ENCODE measurements around the gene KCNK5. TPM values are rescaled to one million over a fixed set of nuclear protein-coding genes. Genes with fewer than 3 reads are reported as not detected.

Gene KCNK5
- total and polyA plus RNA-seq, 2 donors (not counting 3 experiments of a cell fraction or from before 2014, with no cell fraction given): not detected

- no peak for DNase-seq (ENCODE audit: low read depth, low spot score)
- Histone ChIP-seq H3K9ac (replicated peaks; ENCODE audit: extremely low read depth, insufficient read depth, low read length) (no peak overlapping the region), H3K4me3 (replicated peaks in 1 of 3; ENCODE audit: insufficient read depth in 1 of 3, low read depth in 1 of 3, low read length in 3 of 3) (no peak overlapping the region), H3K27me3 (ENCODE audit: control insufficient read depth in 2 of 2, insufficient read depth in 2 of 2, low read length in 2 of 2) (no peaks in the 10 kb centered on the region), H3K36me3 (ENCODE audit: control insufficient read depth in 2 of 2, extremely low read depth in 1 of 2, insufficient read depth in 2 of 2, low read length in 2 of 2) (no peaks in the 10 kb centered on the region), H2AFZ (ENCODE audit: low read depth, low read length) (no peak overlapping the region), H3K4me2 (ENCODE audit: insufficient read depth, low read length) (no peak overlapping the region), H3K9me1 (replicated peaks; ENCODE audit: control insufficient read depth, extremely low read depth, insufficient read depth, low read length) (no peaks in the 10 kb centered on the region), H4K20me1 (replicated peaks; ENCODE audit: control insufficient read depth, extremely low read depth, insufficient read depth, low read length) (no peaks in the 10 kb centered on the region), H3K27ac (ENCODE audit: insufficient read depth, low read depth, low read length) (no peak overlapping the region), H3K79me2 (ENCODE audit: control insufficient read depth, insufficient read depth, low read length) (no peaks in the 10 kb centered on the region), H3K9me3 (replicated peaks; ENCODE audit: control insufficient read depth, insufficient read depth, low read length) (no peaks in the 10 kb centered on the region), H3K4me1 (ENCODE audit: control insufficient read depth, extremely low read depth, insufficient read depth, low read length) (no peaks in the 10 kb centered on the region)
- BruUV-seq (replicated peaks): no TSS peak
- dilution Hi-C loops (cut with MboI; ENCODE audit: extremely low pct_ligation_motif_present, low sequenced_read_pairs): no loop called here
- intact Hi-C loops (cut with micrococcal nuclease): no loop called here
- FAIRE-seq: no peak
- ChIA-PET CTCF (no interaction called here), POLR2A (no interaction called here)
- no peak for TF ChIP-seq POLR2AphosphoS5 (IDR thresholded peaks at IDR 0.05; ENCODE audit: insufficient read depth, low read depth, low read length)
- TF ChIP-seq JUN (IDR thresholded peaks at IDR 0.05; ENCODE audit: borderline replicate concordance, insufficient read depth, insufficient read length, low read depth): no peak
- no peak for TF ChIP-seq FOS (IDR thresholded peaks at IDR 0.05; ENCODE audit: borderline replicate concordance, insufficient read depth, low read length)
Measured at GRCh38 chr6:39197521-39197920, 31.8 kb downstream of the KCNK5 start.

GRCh38 chr6:39196673-39197091 lies 32.6 kb downstream of the KCNK5 start:
- no peaks in the 10 kb centered on the region for H3K79me2 ChIP-seq (ENCODE audit: control insufficient read depth, insufficient read depth, low read length)
- H3K9me1 ChIP-seq (replicated peaks; ENCODE audit: control insufficient read depth, extremely low read depth, insufficient read depth, low read length): no peaks in the 10 kb centered on the region
- H3K4me1 ChIP-seq (ENCODE audit: control insufficient read depth, extremely low read depth, insufficient read depth, low read length): no peaks in the 10 kb centered on the region
- no peak overlapping the region for H2AFZ ChIP-seq (ENCODE audit: low read depth, low read length)
- no peak overlapping the region for H3K27ac ChIP-seq (ENCODE audit: insufficient read depth, low read depth, low read length)
- FAIRE-seq (no peak), DNase-seq (ENCODE audit: low read depth, low spot score) (no peak)
- dilution Hi-C loops (cut with MboI; ENCODE audit: extremely low pct_ligation_motif_present, low sequenced_read_pairs): no loop called here
- H3K4me3 ChIP-seq (replicated peaks in 1 of 3; ENCODE audit: insufficient read depth in 1 of 3, low read depth in 1 of 3, low read length in 3 of 3): no peak overlapping the region
- ChIA-PET POLR2A (no interaction called here), CTCF (no interaction called here)
- no peaks in the 10 kb centered on the region for H4K20me1 ChIP-seq (replicated peaks; ENCODE audit: control insufficient read depth, extremely low read depth, insufficient read depth, low read length)
- BruUV-seq (replicated peaks): no TSS peak
- H3K4me2 ChIP-seq (ENCODE audit: insufficient read depth, low read length): no peak overlapping the region
- no peaks in the 10 kb centered on the region for H3K9me3 ChIP-seq (replicated peaks; ENCODE audit: control insufficient read depth, insufficient read depth, low read length)
- H3K36me3 ChIP-seq (ENCODE audit: control insufficient read depth in 2 of 2, extremely low read depth in 1 of 2, insufficient read depth in 2 of 2, low read length in 2 of 2): no peaks in the 10 kb centered on the region
- H3K9ac ChIP-seq (replicated peaks; ENCODE audit: extremely low read depth, insufficient read depth, low read length): no peak overlapping the region
- intact Hi-C loops (cut with micrococcal nuclease): no loop called here
- TF ChIP-seq GATA2 (IDR thresholded peaks at IDR 0.05; ENCODE audit: insufficient read depth, insufficient read length, low read depth, low read length): no peak
- no peak for TF ChIP-seq CTCF (IDR thresholded peaks at IDR 0.05; ENCODE audit: extremely low read depth in 1 of 2, insufficient read depth in 1 of 2, low read depth in 1 of 2, low read length in 2 of 2)
- TF ChIP-seq JUN (IDR thresholded peaks at IDR 0.05; ENCODE audit: borderline replicate concordance, insufficient read depth, insufficient read length, low read depth): no peak
- TF ChIP-seq MYC (IDR thresholded peaks at IDR 0.05; ENCODE audit: low read depth, low read length): no peak
- no peak for TF ChIP-seq EZH2 (IDR thresholded peaks at IDR 0.05; ENCODE audit: borderline replicate concordance, low read depth, low read length, severe bottlenecking)
- no peak for TF ChIP-seq MAX (IDR thresholded peaks at IDR 0.05; ENCODE audit: insufficient read depth, insufficient read length)
- TF ChIP-seq FOS (IDR thresholded peaks at IDR 0.05; ENCODE audit: borderline replicate concordance, insufficient read depth, low read length): no peak
- TF ChIP-seq POLR2AphosphoS5 (IDR thresholded peaks at IDR 0.05; ENCODE audit: insufficient read depth, low read depth, low read length): no peak
- no peak for TF ChIP-seq POLR2A (IDR thresholded peaks at IDR 0.05; ENCODE audit: low read depth, low read length)
- H3K27me3 ChIP-seq (ENCODE audit: control insufficient read depth in 2 of 2, insufficient read depth in 2 of 2, low read length in 2 of 2): no peaks in the 10 kb centered on the region
